Uterus (tissue), 2 donors: ENCODE measurements around the gene SPAG5.

ENCODE experiments used
- CTCF ChIP-seq, 4 experiments: fragments of 200-600 bp in 2 of 4; fragments of 450-650 bp in 2 of 4; sonication (generic) in 2 of 4; IDR thresholded peaks; one replicate each; pipeline ENCODE4 v1.5.1; 2016 to 2019; ENCODE audit warnings: antibody characterized with exemption in 4 of 4, mild to moderate bottlenecking in 2 of 4, moderate library complexity in 1 of 4
- POLR2A ChIP-seq, 2 donors: fragments of 450-650 bp; IDR thresholded peaks; one replicate each; pipeline ENCODE4 v1.6.1; 2016; ENCODE audit warnings: antibody characterized with exemption in 2 of 2, mild to moderate bottlenecking in 1 of 2, moderate library complexity in 1 of 2

- TF ChIP-seq CTCF (IDR thresholded peaks at IDR 0.05) (no peak), POLR2A (IDR thresholded peaks at IDR 0.05) (no peak)
Observed at GRCh38 chr17:28530250-28530649, 68.6 kb downstream of the SPAG5 start.
